Dedifferentiated amniotic fluid mesenchymal stem cell (primary cell): ENCODE results near the gene SGO2.
"Not testable (repeated sequence)": the region's sequence is repeated elsewhere in the genome, so short reads cannot be mapped to it uniquely, and the experiment has no call there.

ENCODE experiments used
- DNase-seq: peaks from one replicate; pipeline ENCODE4 v3.0.0-alpha.2; 2016; ENCODE audit errors: extremely low spot score

SGO2 gene

DNA sequence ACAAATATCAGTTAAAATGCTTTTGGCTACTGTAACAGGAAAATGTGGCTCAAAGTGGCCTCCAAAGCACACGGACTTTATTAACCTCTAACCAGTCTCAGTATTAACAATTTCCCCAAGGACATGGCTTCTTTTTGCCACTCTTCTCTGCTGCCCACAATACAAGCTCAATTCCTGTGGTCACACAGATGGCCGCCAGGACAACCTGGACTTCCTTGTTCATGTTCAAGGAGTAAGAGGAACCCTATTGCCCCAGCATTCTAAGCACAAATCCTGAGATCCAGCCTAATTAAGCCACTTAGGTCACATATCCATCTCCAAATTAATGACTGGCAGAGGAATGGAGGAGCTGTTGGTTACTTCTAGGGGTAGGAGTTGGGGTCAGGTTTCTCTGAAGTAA lies 98.0 kb downstream of the SGO2 start:
- DNase-seq, result no peak

DNA sequence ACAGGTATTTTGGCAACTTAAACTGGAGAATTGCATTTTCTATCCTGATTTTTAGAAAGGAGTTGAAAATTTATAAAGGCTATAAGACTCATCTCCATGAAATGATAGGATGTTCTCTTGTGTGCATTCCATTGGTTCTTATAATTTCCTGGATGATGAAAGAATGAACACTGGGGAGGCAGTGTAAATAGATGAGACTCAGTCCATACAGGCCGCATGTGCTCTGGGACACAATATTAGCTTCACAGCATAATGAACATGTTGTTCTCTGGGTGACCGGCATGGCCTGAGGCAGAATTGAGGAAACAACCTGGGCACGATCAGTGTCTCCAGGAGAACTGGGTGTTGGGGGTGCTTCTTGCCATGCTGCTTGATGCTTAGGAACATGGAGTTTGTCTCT lies 98.7 kb downstream of the SGO2 start:
- no peak for DNase-seq

DNA sequence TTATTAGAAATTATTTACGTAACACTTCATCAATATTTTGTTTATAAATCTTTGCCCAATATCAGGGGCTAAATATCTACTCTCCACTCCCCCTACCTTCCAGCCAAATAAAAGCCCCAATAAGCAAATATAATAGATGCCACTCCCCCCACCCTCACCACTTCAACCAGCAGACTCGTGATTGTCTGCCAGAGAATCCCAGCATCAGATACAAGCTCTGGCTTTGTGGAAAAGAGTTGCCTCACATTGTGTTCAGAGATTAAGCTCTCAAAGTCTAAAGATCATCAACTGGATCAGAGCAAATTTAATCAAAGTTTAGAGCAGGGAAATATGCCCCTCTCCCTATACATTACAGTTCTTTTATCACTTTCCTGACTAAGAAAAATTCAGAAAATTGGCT lies 99.3 kb downstream of the SGO2 start:
- no peak for DNase-seq

DNA sequence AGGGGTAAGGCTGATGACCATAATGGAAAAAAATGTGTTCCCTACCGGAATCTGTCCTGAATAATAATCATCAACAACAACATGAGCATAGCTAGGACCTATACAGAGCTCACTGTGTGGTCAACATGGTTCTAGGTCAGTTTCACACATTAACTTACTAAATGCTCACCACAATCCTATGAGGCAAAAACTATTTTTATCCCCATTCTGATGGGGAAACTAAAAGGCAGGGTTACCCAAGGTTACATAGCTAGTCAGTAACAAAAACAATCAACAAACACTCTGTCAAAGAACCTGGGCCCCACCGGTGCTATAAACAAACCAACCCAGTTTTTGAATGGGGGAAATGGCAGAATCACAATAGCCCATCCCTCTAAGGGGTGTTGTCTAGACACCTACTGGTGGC lies 100.0 kb downstream of the SGO2 start:
- DNase-seq, result peak; percentile 24

DNA sequence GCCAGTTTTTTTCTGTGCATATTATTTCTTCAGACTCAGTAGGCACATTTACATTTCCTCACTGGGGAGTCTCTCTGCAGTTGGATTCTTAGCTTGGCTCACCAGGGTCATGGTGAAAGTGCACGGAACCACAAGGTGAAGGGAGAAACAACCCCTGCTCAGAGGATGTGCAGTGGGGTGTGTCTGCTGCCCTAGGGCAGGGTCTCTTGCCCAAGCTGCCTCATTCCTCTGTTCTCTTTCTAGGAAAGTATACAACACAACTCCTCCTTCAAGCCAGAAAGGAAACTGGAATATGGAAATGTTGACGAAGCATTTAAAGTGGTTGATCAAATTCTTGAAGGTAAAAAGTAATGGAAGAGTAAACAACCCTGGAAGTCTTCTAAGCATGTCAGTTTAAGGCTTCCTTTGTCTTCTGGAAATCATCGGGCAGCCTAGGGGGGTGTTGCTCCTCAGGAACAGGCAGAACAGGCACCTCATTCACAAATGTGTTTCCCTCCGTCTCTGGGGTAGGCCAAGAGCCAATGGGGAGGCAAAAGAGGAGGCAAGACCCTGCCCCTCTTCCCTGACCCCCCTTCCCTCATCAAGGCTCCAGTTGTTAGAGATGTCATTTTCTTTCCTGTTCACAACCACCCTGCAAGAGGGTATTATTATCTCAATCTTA lies 101.2 kb downstream of the SGO2 start:
- DNase-seq, result no peak

DNA sequence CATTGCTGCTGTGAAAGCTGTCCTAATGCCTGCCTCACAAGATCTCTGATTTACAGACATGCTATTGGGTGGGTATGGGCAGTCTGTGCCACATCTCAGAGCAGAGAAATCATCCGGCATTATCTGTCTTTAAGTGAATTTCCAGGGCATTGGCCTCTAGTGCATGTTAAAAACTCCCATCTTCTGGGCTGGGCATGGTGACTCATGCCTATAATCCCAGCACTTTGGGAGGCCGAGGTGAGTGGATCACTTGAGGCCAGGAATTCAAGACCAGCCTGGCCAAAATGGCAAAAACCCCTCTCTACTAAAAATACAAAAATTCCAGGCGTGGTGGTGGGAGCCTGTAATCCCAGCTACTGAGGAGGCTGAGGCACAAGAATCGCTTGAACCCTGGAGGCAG lies 102.5 kb downstream of the SGO2 start:
- DNase-seq, result not testable (repeated sequence)

DNA sequence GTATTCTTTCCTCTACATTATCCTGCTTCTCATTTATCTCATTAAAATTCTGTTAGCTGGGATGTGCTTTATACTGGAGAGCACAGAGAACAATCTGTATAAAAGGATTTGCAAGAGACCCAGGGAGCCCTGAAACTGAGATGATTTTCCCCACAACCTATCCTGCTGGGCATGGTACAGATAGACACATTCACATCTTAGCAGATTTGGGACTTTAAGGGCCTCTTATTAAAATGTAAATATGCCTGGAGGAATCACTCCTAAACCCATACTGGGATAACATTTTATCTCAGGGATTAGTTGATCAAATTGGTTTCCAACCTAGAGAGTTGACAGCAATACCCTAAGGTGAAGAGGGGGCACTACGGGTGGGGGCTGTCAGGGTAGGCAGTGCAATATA lies 105.3 kb downstream of the SGO2 start:
- no peak for DNase-seq
